Thoracic aorta (tissue), 2 donors: ENCODE measurements around the gene PRKCB. TPM values are rescaled to one million over a fixed set of nuclear protein-coding genes. Genes with fewer than 3 reads are reported as not detected.

ENCODE experiments used
- ATAC-seq: fragments of 150-250 bp; one replicate; pipeline ENCODE4 v1.8.0; 2017; ENCODE audit warnings: low read depth; ENCODE audit not compliant: insufficient number of reproducible peaks, low FRiP score
- DNase-seq: peaks from one replicate; pipeline ENCODE4 v3.0.0-alpha.2; 2020; ENCODE audit warnings: low spot score
- H3K27ac ChIP-seq, 2 donors: fragments of 200-600 bp; sonication (generic); 1 replicate in 1 of 2; 2 replicates in 1 of 2; pipeline ENCODE4 v1.5.1; 2016; ENCODE audit warnings: mild to moderate bottlenecking in 2 of 2, moderate library complexity in 2 of 2
- H3K27me3 ChIP-seq: fragments of 200-600 bp; sonication (generic); replicated peaks from 2 replicates; pipeline ENCODE4 v1.6.0; 2016; ENCODE audit warnings: mild to moderate bottlenecking; ENCODE audit not compliant: insufficient read depth
- H3K36me3 ChIP-seq: fragments of 200-600 bp; sonication (generic); one replicate; pipeline ENCODE4 v1.5.1; 2016
- H3K4me1 ChIP-seq, 2 donors: fragments of 200-600 bp; sonication (generic); 1 replicate in 1 of 2; 2 replicates in 1 of 2; pipeline versions ENCODE4 v1.5.1 to v1.6.0; 2016; ENCODE audit warnings: low read depth in 2 of 2, mild to moderate bottlenecking in 1 of 2; ENCODE audit not compliant: control insufficient read depth in 1 of 2
- H3K4me3 ChIP-seq: fragments of 200-600 bp; sonication (generic); 2 replicates; pipeline ENCODE4 v1.5.1; 2016; ENCODE audit warnings: mild to moderate bottlenecking
- H3K9me3 ChIP-seq: fragments of 200-600 bp; sonication (generic); 2 replicates; pipeline ENCODE4 v1.5.1; 2016
- CTCF ChIP-seq: fragments of 200-600 bp; sonication (generic); IDR thresholded peaks from one replicate; pipeline ENCODE4 v1.5.1; 2019; ENCODE audit warnings: antibody characterized with exemption
- total RNA-seq, 2 donors: library from RNA; depleted of rRNA; stranded (reverse); fragments of >200 nt; gene quantifications; one replicate each; pipeline versions ENCODE4 v1.1.0 to v1.2.3, GENCODE V29; 2016

The PRKCB gene
- total RNA-seq, 2 donors from 2014 or later = 3.4 to 7.5 TPM

- H3K9me3 ChIP-seq = no peaks in the 10 kb centered on the region
Observed at GRCh38 chr16:23969468-23970297, 133.9 kb downstream of the PRKCB start.

GRCh38 chr16:23974223-23974622 is 138.4 kb downstream of the PRKCB start:
- DNase-seq (no peak), ATAC-seq (no peak)
- Histone ChIP-seq H3K4me1 (no peaks in the 10 kb centered on the region), H3K36me3 (no peaks in the 10 kb centered on the region), H3K4me3 (no peak overlapping the region), H3K27me3 (no peaks in the 10 kb centered on the region), H3K27ac (no peak overlapping the region), H3K9me3 (no peaks in the 10 kb centered on the region)
- no peak for TF ChIP-seq CTCF

More at GRCh38 chr16:23969468-23970297, 133.9 kb downstream of the PRKCB start:
- H3K4me1 ChIP-seq = no peaks in the 10 kb centered on the region
- no peak for TF ChIP-seq CTCF
- no peaks in the 10 kb centered on the region for H3K27me3 ChIP-seq
- H3K36me3 ChIP-seq = no peaks in the 10 kb centered on the region
- ATAC-seq = no peak
- DNase-seq = no peak
- no peak overlapping the region for H3K4me3 ChIP-seq
- H3K27ac ChIP-seq = no peak overlapping the region

GRCh38 chr16:23975293-23975692 is 139.5 kb downstream of the PRKCB start:
- DNase-seq (no peak), ATAC-seq (no peak)
- Histone ChIP-seq H3K9me3 (no peaks in the 10 kb centered on the region), H3K27ac (no peak overlapping the region), H3K4me3 (no peak overlapping the region), H3K36me3 (no peaks in the 10 kb centered on the region), H3K27me3 (no peaks in the 10 kb centered on the region), H3K4me1 (no peaks in the 10 kb centered on the region)
- TF ChIP-seq CTCF = no peak

- no peak for TF ChIP-seq CTCF
- ATAC-seq (no peak), DNase-seq (no peak)
- H3K36me3 ChIP-seq = no peaks in the 10 kb centered on the region
- no peak overlapping the region for H3K27ac ChIP-seq
- H3K4me1 ChIP-seq = no peaks in the 10 kb centered on the region
- H3K4me3 ChIP-seq = no peak overlapping the region
- no peaks in the 10 kb centered on the region for H3K9me3 ChIP-seq
- no peaks in the 10 kb centered on the region for H3K27me3 ChIP-seq
Observed at GRCh38 chr16:23976091-23976490, 140.3 kb downstream of the PRKCB start.

GRCh38 chr16:23976524-23976923 is 140.7 kb downstream of the PRKCB start:
- TF ChIP-seq CTCF = no peak
- DNase-seq = no peak
- no peaks in the 10 kb centered on the region for H3K4me1 ChIP-seq

More at GRCh38 chr16:23976524-23976923, 140.7 kb downstream of the PRKCB start:
- H3K27me3 ChIP-seq = no peaks in the 10 kb centered on the region
- ATAC-seq = no peak
- no peak overlapping the region for H3K27ac ChIP-seq
- H3K4me3 ChIP-seq = no peak overlapping the region
- H3K36me3 ChIP-seq = no peaks in the 10 kb centered on the region
- H3K9me3 ChIP-seq = no peaks in the 10 kb centered on the region
